HG03565 (cell line): ENCODE data around the gene CPEB4.

ENCODE experiments used
- ATAC-seq: cut with Tn5 transposase; IDR thresholded peaks from one replicate; pipeline ENCODE4 v1.9.1; 2021; ENCODE audit warnings: mild to moderate bottlenecking, moderate library complexity; ENCODE audit not compliant: unreplicated experiment

The CPEB4 gene

GRCh38 chr5:173971681-173972345, 83.7 kb downstream of the CPEB4 start:
- no peak for ATAC-seq

GRCh38 chr5:173972607-173972924, 84.4 kb downstream of the CPEB4 start:
- no peak for ATAC-seq

DNA sequence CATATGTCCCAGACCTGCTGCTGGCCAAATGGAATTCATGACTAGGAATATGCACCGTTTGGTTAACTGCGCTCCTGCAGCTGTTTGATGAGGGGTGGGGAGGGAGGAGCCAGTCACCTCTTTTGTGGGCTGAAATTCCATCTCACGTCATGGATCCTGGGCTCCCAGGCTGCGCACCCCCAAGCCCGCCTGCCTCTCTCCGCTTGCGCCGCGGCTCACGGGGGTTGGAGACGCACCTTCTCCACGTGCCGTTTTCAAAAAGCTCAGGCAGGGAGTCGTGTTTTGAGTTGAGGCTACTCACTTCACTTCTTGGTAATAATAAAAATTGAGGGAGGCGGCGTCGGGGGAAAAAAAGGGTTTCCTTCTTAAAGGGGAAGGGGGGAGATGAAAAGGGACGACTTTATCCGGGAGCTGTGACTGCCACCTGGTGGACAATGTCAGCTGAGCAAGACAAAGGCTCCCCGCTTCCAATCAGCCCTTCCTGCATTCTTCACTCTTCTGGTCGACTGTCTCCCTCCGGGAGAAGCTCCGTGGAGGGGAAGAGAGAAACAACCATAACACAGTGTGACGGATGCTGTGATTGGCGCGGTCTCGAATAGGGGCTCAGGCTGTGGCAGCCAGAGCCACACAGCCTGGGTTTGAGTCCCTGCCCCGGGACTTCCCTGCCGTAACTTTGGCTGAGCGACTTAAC, 84.9 kb downstream of the CPEB4 start:
- no peak for ATAC-seq

GRCh38 chr5:173973616-173973969, 85.4 kb downstream of the CPEB4 start:
- no peak for ATAC-seq

DNA sequence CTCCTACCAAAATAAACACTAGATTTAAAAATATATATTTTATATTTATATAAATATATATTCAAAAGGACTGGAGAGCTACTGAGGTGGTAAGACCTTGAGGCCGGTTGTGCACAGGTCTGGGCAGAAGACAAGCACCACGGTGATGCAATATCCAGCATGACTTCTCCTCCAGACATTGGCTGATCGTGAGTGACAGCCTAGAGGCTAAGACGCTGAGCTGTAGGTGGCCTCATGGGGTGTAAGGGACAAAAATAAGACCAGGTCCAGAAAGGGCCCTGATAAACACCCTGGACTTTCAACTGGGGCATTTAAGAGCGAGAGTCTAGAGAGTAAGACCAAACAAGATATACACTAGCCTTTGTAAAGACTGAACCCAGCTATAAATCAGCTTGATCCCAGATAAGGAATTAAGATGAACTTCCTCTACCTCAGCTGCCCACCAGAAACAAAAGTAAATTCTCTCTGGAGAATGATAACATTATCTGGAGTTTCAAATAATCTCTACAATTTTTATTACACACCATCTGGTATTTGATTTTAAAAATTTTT, 86.6 kb downstream of the CPEB4 start:
- ATAC-seq, result no peak

DNA sequence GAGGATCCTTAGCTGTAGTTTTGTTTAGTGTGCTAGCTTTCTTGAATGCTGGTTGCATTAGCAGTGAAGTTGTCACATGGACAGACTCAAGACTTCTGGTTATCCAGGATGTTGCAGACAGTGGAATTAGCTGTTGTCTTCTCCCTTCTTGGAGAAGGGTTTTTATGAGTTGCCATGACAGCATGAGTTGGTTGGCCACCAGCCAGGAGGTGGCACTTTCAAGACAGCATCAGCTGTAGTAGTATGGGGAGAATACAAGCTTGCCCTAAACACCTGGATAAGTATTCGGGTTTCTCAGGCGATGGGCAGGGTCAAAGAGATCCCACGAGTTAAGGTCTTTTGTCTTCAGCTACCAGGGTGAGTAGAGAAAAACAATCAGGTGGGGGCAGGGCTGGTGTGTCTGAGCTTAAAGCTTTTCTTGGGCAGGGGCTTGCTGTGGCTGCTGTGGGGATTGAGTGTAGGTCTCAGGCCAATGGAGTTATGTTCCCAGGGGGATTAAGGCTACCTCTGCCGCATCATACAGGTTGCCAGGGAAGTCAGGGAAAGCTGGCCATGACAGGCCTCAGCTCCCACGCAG, 93.1 kb downstream of the CPEB4 start:
- ATAC-seq, result no peak

- no peak for ATAC-seq
These were observed 96.1 kb downstream of the CPEB4 start for GRCh38 chr5:173984218-173984617.

DNA sequence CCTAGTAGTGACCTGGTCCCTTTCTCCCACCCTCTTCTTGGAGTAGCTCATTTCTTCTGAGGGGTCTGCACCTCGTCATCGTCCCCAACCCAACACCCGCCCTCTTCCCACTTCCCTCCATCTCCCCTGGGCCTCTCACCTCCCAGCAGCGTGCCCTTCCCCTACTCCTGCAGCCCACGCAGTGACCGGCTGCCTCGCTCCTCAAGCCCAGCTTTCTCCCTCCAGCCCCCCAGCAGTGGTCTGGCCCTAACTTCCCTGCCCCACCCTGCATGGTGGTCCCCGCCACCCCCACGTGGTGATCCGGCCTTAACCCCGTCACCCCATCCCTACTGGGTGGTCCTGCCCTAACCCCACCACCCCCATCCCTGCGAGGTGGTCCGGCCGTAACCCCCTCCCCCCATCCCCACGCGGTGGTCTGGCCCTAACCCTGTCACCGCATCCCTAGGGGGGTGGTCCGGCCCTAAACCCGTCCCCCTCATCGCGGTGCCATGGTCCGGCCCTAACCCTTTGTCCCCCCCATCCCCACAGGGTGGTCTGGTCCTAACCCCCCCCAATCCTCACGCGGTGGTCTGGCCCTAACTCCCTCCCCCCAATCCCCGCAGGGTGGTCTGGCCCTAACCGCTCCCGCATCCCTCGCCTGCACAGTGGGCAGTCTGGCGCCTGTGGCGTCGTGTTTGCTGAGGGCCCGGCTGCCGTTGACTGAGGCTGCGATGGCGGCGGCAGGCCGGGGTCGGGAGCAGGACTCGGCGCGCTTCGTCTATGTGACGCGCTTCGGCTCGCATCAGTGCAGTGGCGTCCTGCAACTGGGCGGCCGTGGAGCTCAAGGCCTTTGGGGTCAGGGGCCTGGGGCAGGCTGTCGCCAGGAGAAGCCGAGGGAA, 100.6 kb downstream of the CPEB4 start, which contains the start of gene C5orf47:
TSS of gene C5orf47 (plus strand) at position 617 of the 878 bp plus-strand sequence. CDS start at position 711, 94 bp downstream.
- no peak for ATAC-seq

DNA sequence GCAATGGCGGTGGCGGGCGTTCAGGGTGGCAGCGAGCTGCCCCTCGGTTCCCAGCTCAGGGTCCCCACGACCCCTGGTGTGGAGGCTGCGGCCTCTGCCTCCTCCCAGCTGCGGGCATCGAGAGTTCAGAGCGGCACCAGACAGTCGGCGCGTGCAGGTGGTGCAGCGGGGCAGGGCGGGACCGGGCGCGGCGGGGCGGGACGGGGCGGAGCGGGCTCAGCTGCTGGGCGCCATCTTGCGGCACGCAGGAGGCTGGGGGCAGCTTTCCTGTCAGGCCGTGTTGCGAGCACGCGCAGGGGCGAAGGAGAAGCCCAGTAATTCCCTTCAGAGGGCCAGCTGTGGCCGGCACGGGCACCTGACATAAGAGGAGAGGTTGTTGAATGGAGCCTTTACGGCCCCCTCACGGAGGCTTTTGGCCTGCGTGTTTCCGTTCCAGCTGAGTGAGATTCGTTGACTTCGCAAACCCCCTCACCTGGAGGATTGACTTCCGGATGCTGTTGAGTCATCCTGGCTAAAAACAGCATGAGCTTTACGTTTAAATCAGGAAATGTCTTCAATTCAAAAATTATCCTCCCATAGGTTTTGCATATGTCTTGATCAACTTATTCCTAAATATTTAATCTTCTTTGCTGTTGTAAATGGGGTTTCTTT, 101.4 kb downstream of the CPEB4 start:
- ATAC-seq, result no peak

- ATAC-seq, result no peak
These were observed 109.2 kb downstream of the CPEB4 start for GRCh38 chr5:173997331-173997730.

GRCh38 chr5:173998531-173998930, 110.4 kb downstream of the CPEB4 start:
- ATAC-seq, result no peak

- ATAC-seq, result no peak
These were observed 111.9 kb downstream of the CPEB4 start for GRCh38 chr5:174000076-174000475.

DNA sequence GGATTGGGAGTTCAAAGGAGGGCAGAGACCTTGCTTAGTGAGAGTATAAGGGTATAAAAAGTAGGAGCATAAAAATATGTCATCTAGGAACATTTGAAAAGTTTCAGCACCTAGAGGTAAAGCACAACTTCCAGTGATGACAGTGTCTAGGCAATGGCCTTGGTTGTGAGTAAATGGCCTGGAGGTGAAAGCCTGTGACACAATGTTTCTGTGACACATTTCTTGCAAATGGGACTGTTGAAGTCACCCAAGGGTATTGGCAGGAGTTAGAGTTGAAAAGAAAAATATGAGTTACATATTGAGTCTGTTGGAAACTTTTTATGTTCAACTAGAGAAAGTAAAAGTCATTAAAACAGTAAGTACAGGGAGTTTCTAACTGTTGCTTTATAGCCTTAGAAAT, 115.6 kb downstream of the CPEB4 start:
- no peak for ATAC-seq

- ATAC-seq, result no peak
These were observed 120.8 kb downstream of the CPEB4 start for GRCh38 chr5:174008922-174009321.

DNA sequence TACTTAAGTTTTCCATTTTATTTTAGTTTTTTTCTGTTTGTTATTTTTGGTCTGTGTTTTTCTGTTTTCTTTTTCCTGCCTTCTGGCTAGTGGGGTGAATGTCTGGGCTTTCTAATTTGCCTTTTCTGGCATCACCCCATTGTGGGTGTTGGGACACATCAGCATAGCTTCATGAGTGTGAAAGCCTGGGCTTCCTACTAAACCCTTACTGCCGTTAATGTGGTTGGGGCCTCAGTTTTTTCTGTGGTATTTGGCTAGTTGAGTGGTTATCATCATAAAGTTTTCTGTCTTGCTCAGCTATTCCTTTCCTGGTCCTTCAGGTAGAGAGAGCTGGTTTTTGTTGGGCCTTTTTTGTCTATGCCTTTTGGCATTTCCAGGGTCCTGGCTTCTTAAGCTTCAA, 122.2 kb downstream of the CPEB4 start:
- ATAC-seq, result no peak

GRCh38 chr5:174011441-174011840, 123.3 kb downstream of the CPEB4 start:
- ATAC-seq, result no peak
